ENCODE data around the gene CPNE4.

The CPNE4 gene

DNA sequence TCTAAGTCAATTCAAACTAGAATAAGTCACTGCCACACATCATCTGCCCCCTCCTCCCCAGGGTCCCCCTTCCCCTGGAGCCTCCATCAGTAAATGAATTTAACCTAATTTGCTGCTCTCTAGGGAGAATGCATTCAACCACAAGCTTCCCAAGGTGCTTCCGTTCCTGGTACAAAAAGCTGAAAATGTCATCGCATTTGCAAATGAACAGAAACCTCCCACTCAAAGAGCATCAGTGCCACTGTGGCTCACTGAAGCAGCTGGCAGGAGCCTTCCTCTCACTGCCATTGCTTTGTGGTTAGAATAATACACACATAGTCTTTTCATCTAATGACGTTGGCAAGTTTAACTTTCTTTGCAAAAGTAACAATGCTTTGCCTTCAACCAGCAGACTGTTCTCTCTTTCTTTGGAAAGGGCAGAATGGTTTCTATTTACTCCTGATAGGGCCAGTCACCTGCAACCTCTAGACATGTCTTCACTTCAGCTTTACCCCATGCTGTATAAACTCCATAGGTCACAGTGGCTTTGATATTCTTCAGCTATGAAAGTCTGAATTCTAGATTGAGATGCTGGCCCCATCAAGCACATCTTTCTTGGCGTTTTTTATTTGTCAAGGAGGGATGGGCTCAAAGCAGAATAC, 238.1 kb downstream of the CPNE4 start:
- H3K27ac ChIP-seq (ENCODE audit: low read depth, low read length) = no peak overlapping the region
- H3K9me3 ChIP-seq (ENCODE audit: low read length) = no peaks in the 10 kb centered on the region
- no peaks in the 10 kb centered on the region for H3K36me3 ChIP-seq (ENCODE audit: insufficient read depth, low read length)
- H3K4me1 ChIP-seq (ENCODE audit: insufficient read depth, low read length) = no peaks in the 10 kb centered on the region
- H3K4me3 ChIP-seq (ENCODE audit: low read depth in 1 of 2, low read length in 2 of 2) = no peak overlapping the region
- no peak overlapping the region for H3K9ac ChIP-seq (ENCODE audit: low read length)
- H3K27me3 ChIP-seq (ENCODE audit: control insufficient read depth in 1 of 2, insufficient read depth in 2 of 2, low read length in 2 of 2) = no peaks in the 10 kb centered on the region

DNA sequence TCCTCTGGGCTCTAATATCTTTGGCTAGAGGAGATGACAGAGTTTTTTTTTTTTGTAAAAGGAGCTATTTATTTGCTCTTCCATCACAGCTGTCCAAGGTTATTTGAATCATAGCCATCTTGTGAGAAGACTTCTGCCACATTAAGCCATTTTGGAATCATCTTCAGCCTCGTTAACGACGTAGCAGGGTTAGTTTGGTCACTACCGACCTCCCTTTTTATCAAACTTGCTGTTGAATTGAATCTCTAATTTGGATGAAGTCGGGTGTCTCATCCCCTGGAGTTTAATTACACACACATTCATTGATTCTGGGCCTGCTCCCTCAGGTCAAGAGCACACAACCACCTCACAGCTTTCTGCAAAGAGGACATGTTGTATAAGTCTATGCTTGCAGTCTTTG, 238.7 kb downstream of the CPNE4 start:
- H3K36me3 ChIP-seq (ENCODE audit: insufficient read depth, low read length) = no peaks in the 10 kb centered on the region
- no peaks in the 10 kb centered on the region for H3K27me3 ChIP-seq (ENCODE audit: control insufficient read depth in 1 of 2, insufficient read depth in 2 of 2, low read length in 2 of 2)
- H3K4me1 ChIP-seq (ENCODE audit: insufficient read depth, low read length) = no peaks in the 10 kb centered on the region

DNA sequence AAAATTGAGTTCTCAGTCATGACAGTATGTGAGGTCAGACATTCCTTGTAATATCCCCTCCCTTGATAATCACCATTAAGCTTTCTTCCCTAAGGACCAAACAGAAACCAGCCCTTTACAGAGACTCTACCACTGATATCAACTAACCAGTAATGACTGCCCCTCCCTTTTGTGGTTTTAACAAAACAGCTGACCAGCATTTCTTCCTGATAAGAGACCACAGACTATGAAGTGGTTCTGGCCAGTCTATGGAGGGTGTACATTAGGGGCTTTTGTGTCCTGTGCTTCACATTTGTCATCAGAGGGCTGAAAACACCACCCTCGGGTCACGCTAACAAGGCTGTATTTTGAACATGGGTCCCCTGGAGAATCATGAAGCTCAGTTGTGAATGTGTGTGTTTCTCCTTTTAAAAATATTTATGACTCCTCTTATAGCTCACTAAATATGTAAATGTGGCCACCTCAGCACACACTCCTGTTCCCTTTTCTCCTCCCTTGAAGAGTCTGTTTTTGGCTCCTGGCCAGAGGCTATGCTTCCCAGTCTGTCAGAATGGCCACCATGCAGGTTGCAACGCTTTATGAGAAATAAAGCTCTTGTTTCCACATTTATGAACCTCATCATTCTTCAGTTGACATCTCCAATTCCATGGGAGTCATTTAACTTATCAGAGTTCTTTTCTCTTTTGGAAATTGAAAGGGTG, 239.3 kb downstream of the CPNE4 start:
- Histone ChIP-seq H3K36me3 (ENCODE audit: insufficient read depth, low read length) (no peaks in the 10 kb centered on the region), H3K9ac (ENCODE audit: low read length) (no peak overlapping the region), H3K27ac (ENCODE audit: low read depth, low read length) (no peak overlapping the region), H3K27me3 (ENCODE audit: control insufficient read depth in 1 of 2, insufficient read depth in 2 of 2, low read length in 2 of 2) (no peaks in the 10 kb centered on the region), H3K4me3 (ENCODE audit: low read depth in 1 of 2, low read length in 2 of 2) (no peak overlapping the region), H3K9me3 (ENCODE audit: low read length) (no peaks in the 10 kb centered on the region), H3K4me1 (ENCODE audit: insufficient read depth, low read length) (no peaks in the 10 kb centered on the region)

More for the DNA sequence above, 238.7 kb downstream of the CPNE4 start:
- no peak overlapping the region for H3K27ac ChIP-seq (ENCODE audit: low read depth, low read length)
- H3K9me3 ChIP-seq (ENCODE audit: low read length) = no peaks in the 10 kb centered on the region
- H3K4me3 ChIP-seq (ENCODE audit: low read depth in 1 of 2, low read length in 2 of 2) = no peak overlapping the region
- H3K9ac ChIP-seq (ENCODE audit: low read length) = no peak overlapping the region

DNA sequence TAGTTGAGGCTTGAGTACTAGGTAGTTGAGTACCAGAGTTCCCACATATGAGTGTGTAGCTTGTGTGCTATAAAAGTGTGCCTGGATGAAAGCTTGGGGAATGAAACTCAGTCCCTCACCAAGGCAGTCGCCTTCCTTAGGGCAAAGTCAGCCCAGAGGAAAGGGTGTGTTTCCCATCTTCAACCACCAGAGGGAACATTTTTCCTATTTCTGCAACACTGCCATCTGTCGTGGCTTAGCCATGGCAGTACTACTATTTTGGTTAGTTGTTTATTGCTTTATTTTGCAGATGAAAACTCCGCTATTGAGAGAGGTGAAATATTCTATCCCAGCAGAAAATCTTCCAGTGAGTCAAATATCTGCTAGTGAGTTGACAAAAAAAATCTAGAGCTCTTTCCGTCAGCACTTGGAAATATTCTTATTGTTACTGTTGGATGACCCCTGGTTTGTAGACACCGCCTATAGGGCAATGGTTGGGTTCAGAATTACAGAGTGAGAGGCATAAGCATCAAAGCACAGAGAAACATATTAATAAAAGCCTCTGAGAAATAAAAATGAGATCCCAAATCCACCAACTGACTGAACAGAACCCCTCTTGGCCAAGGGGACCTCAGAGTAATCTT, 239.9 kb downstream of the CPNE4 start:
- no peak overlapping the region for H3K27ac ChIP-seq (ENCODE audit: low read depth, low read length)
- H3K27me3 ChIP-seq (ENCODE audit: control insufficient read depth in 1 of 2, insufficient read depth in 2 of 2, low read length in 2 of 2) = no peaks in the 10 kb centered on the region
- no peaks in the 10 kb centered on the region for H3K4me1 ChIP-seq (ENCODE audit: insufficient read depth, low read length)
- no peaks in the 10 kb centered on the region for H3K9me3 ChIP-seq (ENCODE audit: low read length)
- H3K4me3 ChIP-seq (ENCODE audit: low read depth in 1 of 2, low read length in 2 of 2) = no peak overlapping the region
- no peaks in the 10 kb centered on the region for H3K36me3 ChIP-seq (ENCODE audit: insufficient read depth, low read length)
- no peak overlapping the region for H3K9ac ChIP-seq (ENCODE audit: low read length)

DNA sequence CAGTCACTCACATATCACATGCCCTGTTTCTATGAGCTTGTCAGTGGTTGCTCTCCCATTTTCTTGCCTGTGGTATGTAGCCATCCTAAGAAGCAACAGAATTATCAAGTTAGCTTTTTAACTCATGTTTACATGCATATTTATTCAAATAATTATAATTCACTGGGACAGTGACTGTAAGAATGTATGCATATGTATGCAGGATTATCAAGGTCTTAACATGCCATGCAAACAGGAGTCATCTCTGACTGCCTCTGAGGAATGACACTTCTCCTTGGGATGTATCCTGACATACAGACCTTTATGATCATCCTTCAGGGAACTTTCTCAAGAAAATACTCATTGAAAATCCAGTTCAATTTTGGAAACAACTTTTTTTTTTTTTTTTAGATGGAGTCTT, 240.9 kb downstream of the CPNE4 start:
- Histone ChIP-seq H3K4me3 (ENCODE audit: low read depth in 1 of 2, low read length in 2 of 2) (no peak overlapping the region), H3K9me3 (ENCODE audit: low read length) (no peaks in the 10 kb centered on the region), H3K9ac (ENCODE audit: low read length) (no peak overlapping the region), H3K36me3 (ENCODE audit: insufficient read depth, low read length) (no peaks in the 10 kb centered on the region), H3K27ac (ENCODE audit: low read depth, low read length) (no peak overlapping the region), H3K27me3 (ENCODE audit: control insufficient read depth in 1 of 2, insufficient read depth in 2 of 2, low read length in 2 of 2) (no peaks in the 10 kb centered on the region), H3K4me1 (ENCODE audit: insufficient read depth, low read length) (no peaks in the 10 kb centered on the region)

DNA sequence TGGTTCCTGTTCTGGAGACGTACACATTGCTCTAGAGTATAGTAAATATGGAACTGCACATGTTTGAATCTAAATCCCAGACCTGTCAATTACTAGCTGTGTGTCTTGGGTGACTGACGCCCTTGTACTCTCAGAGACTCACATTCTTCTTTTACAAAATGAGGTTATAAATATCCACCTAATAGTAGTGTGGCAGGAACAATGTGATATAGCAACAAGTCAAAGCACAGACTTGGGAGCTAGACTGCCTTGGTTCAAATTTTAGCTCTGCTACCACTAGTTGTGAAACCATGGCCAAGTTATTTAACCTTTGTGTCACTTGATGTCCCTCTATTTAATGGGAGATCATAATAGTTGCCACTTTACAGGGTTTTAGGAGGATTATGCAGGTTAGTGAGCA, 245.6 kb downstream of the CPNE4 start:
- no peaks in the 10 kb centered on the region for H3K4me1 ChIP-seq (ENCODE audit: insufficient read depth, low read length)

DNA sequence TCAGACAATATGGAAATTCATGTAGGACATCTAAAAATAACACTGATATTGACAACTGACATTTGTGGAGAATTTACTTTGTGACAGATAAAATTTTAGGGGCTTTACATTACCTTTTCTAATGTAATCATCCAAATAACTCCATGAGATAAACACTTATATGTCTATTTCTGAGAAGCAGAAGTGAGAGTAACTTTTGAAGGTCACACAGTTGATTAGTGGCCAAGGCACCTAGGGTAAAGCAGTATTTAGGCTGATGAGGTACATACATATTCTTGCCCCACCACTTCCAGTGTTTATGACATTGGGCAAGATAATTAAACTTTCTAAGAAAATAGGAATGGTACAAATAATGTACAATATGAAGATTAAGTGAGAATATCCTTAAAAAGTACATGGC, 248.4 kb downstream of the CPNE4 start:
- H3K9ac ChIP-seq (ENCODE audit: low read length) = no peak overlapping the region
- H3K9me3 ChIP-seq (ENCODE audit: low read length) = no peaks in the 10 kb centered on the region
- H3K27me3 ChIP-seq (ENCODE audit: control insufficient read depth in 1 of 2, insufficient read depth in 2 of 2, low read length in 2 of 2) = no peaks in the 10 kb centered on the region
- H3K36me3 ChIP-seq (ENCODE audit: insufficient read depth, low read length) = no peaks in the 10 kb centered on the region
- H3K4me3 ChIP-seq (ENCODE audit: low read depth in 1 of 2, low read length in 2 of 2) = no peak overlapping the region
- H3K4me1 ChIP-seq (ENCODE audit: insufficient read depth, low read length) = no peaks in the 10 kb centered on the region
- no peak overlapping the region for H3K27ac ChIP-seq (ENCODE audit: low read depth, low read length)

More for the DNA sequence above, 245.6 kb downstream of the CPNE4 start:
- H3K27me3 ChIP-seq (ENCODE audit: control insufficient read depth in 1 of 2, insufficient read depth in 2 of 2, low read length in 2 of 2) = no peaks in the 10 kb centered on the region
- H3K36me3 ChIP-seq (ENCODE audit: insufficient read depth, low read length) = no peaks in the 10 kb centered on the region
- no peaks in the 10 kb centered on the region for H3K9me3 ChIP-seq (ENCODE audit: low read length)
- H3K4me3 ChIP-seq (ENCODE audit: low read depth in 1 of 2, low read length in 2 of 2) = no peak overlapping the region
- H3K9ac ChIP-seq (ENCODE audit: low read length) = no peak overlapping the region
- H3K27ac ChIP-seq (ENCODE audit: low read depth, low read length) = no peak overlapping the region

DNA sequence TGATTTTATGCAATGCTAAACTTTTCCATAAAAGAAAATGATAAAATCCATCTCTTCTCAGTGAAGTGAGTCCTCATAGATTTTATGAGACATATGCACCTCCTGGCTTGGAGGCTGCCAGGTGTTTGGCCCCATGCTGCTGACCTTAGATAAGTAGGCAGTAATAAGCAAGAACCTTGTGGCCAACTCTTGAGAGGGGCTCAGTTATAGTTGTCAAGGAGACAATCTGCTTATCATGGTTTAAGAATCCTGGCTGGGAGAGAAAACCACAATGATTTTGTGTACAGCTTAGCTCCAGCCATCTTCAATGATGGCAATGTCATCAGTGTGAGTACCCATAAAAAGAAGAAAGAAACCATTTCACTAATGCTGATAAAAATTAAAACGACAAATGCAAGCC, 252.1 kb downstream of the CPNE4 start:
- no peaks in the 10 kb centered on the region for H3K27me3 ChIP-seq (ENCODE audit: control insufficient read depth in 1 of 2, insufficient read depth in 2 of 2, low read length in 2 of 2)
- H3K36me3 ChIP-seq (ENCODE audit: insufficient read depth, low read length) = no peaks in the 10 kb centered on the region
- no peaks in the 10 kb centered on the region for H3K4me1 ChIP-seq (ENCODE audit: insufficient read depth, low read length)
- no peak overlapping the region for H3K4me3 ChIP-seq (ENCODE audit: low read depth in 1 of 2, low read length in 2 of 2)
- no peaks in the 10 kb centered on the region for H3K9me3 ChIP-seq (ENCODE audit: low read length)
- H3K9ac ChIP-seq (ENCODE audit: low read length) = no peak overlapping the region
- H3K27ac ChIP-seq (ENCODE audit: low read depth, low read length) = no peak overlapping the region

DNA sequence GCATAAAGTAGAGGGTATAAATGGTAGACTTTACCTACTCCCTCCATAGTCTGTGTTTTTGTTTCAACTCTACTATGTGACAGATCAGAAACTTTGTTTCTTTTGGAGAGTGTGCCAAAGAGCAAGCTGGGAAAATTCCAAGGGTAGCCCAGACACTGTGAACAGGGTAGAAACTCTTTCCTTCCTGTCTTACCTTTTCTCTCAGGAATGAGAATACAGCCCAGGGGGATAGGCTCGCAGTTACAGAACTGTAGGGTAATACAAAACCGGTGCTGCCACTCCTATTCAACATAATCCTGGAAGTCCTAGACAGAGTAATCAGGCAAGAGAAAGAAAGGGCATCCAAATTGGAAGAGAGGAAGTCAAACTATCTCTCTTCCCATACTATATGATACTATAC, 256.3 kb downstream of the CPNE4 start:
- H3K27me3 ChIP-seq (ENCODE audit: control insufficient read depth in 1 of 2, insufficient read depth in 2 of 2, low read length in 2 of 2) = no peaks in the 10 kb centered on the region
- H3K27ac ChIP-seq (ENCODE audit: low read depth, low read length) = no peak overlapping the region
- H3K9ac ChIP-seq (ENCODE audit: low read length) = no peak overlapping the region
- no peaks in the 10 kb centered on the region for H3K9me3 ChIP-seq (ENCODE audit: low read length)
- H3K4me3 ChIP-seq (ENCODE audit: low read depth in 1 of 2, low read length in 2 of 2) = no peak overlapping the region
- no peaks in the 10 kb centered on the region for H3K4me1 ChIP-seq (ENCODE audit: insufficient read depth, low read length)
- no peaks in the 10 kb centered on the region for H3K36me3 ChIP-seq (ENCODE audit: insufficient read depth, low read length)

DNA sequence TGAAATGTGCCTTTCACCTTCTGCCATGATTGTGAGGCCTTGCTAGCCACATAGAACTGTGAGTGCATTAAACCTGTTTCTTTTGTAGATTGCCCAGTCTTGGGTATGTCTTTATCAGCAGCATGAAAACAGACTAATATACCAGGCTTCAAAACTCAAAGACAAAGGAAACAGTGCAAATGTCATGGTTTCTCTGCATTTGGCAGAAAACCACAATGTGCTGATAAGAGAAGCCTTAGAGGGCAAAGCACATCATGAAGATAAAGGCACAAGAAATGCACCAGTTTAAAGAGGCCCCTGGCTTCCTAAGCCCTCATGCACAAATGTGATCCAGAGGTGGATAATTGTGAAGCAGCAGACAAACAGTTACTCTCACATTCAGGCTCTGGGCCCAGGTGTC, 259.2 kb downstream of the CPNE4 start:
- no peak overlapping the region for H3K4me3 ChIP-seq (ENCODE audit: low read depth in 1 of 2, low read length in 2 of 2)
- no peaks in the 10 kb centered on the region for H3K9me3 ChIP-seq (ENCODE audit: low read length)
- H3K36me3 ChIP-seq (ENCODE audit: insufficient read depth, low read length) = no peaks in the 10 kb centered on the region
- H3K27ac ChIP-seq (ENCODE audit: low read depth, low read length) = no peak overlapping the region
- no peaks in the 10 kb centered on the region for H3K27me3 ChIP-seq (ENCODE audit: control insufficient read depth in 1 of 2, insufficient read depth in 2 of 2, low read length in 2 of 2)
- H3K9ac ChIP-seq (ENCODE audit: low read length) = no peak overlapping the region
- H3K4me1 ChIP-seq (ENCODE audit: insufficient read depth, low read length) = no peaks in the 10 kb centered on the region

DNA sequence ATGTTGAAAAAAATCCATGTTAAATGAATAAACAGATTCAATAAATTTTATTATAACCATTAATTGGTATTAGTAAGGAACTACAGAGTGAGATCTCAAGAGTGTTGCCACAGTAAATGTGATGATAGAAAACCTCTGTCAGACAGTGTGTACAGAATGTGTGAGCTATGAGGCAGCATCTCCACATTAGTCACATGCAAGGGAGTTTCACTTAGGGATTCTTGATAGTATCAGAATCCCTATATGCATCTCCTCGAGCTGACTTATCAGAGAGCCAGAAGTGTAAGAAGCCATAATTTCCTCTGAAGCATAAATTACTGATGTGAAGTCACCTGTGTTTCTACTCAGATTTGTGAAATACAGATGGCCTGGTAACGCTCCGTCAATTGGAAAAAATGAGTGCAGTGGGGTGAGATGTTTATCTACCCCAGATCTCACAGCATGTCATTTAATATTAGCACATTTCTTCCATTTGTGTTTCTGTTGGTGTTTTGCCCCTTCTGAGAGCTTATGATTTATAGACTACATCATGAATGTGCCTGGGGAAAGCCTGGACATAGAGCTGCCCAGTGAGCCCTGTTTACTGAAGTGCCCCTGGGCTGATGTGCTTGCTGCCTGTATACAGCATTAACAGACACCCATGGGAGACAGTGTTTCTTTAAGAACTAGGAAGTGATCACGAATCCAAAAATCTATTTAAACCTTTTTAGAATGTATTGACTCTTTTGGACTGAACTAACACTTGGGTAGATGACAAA, 262.4 kb downstream of the CPNE4 start:
- H3K4me1 ChIP-seq (ENCODE audit: insufficient read depth, low read length) = no peaks in the 10 kb centered on the region
- no peak overlapping the region for H3K4me3 ChIP-seq (ENCODE audit: low read depth in 1 of 2, low read length in 2 of 2)
- no peak overlapping the region for H3K9ac ChIP-seq (ENCODE audit: low read length)

More for the DNA sequence above, 262.4 kb downstream of the CPNE4 start:
- Histone ChIP-seq H3K9me3 (ENCODE audit: low read length) (no peaks in the 10 kb centered on the region), H3K27ac (ENCODE audit: low read depth, low read length) (no peak overlapping the region), H3K36me3 (ENCODE audit: insufficient read depth, low read length) (no peaks in the 10 kb centered on the region), H3K27me3 (ENCODE audit: control insufficient read depth in 1 of 2, insufficient read depth in 2 of 2, low read length in 2 of 2) (no peaks in the 10 kb centered on the region)
